Small intestine (tissue), 7 donors: Measurements from ENCODE around the gene TNS1. TPM values are rescaled to one million over a fixed set of nuclear protein-coding genes. Genes with fewer than 3 reads are reported as not detected.

Experiments used
- DNase-seq, 2 donors: peaks; one replicate each; pipeline versions ENCODE4 v3.0.0 to v3.0.0-alpha.2; 2013
- FAIRE-seq: peaks from 2 replicates; lab custom pipeline; 2012; peaks lifted over from hg19 to GRCh38; lab: Jason Lieb, UNC
- H3K27ac ChIP-seq, 3 donors: one replicate each; pipeline ENCODE4 v1.5.1; 2013; ENCODE audit warnings: low read length in 2 of 3, mild to moderate bottlenecking in 2 of 3, control low read depth in 1 of 3, inconsistent platforms in 1 of 3, low read depth in 1 of 3, moderate library complexity in 1 of 3
- H3K27me3 ChIP-seq, 3 donors: one replicate each; pipeline ENCODE4 v1.6.1; 2013; ENCODE audit warnings: low read length in 3 of 3, inconsistent platforms in 1 of 3; ENCODE audit not compliant: control insufficient read depth in 3 of 3, insufficient read depth in 3 of 3
- H3K36me3 ChIP-seq, 3 donors: one replicate each; pipeline ENCODE4 v1.6.1; 2013; ENCODE audit warnings: low read length in 3 of 3, inconsistent platforms in 1 of 3, low read depth in 1 of 3, mild to moderate bottlenecking in 1 of 3, moderate library complexity in 1 of 3; ENCODE audit not compliant: control insufficient read depth in 3 of 3, insufficient read depth in 2 of 3
- H3K4me1 ChIP-seq, 3 donors: one replicate each; pipeline ENCODE4 v1.6.1; 2013; ENCODE audit warnings: low read length in 2 of 3, inconsistent platforms in 1 of 3, low read depth in 1 of 3, mild to moderate bottlenecking in 1 of 3, moderate library complexity in 1 of 3; ENCODE audit not compliant: control insufficient read depth in 3 of 3, insufficient read depth in 2 of 3
- H3K4me3 ChIP-seq, 3 donors: one replicate each; pipeline ENCODE4 v1.5.1; 2013; ENCODE audit warnings: low read length in 3 of 3, control low read depth in 1 of 3, inconsistent platforms in 1 of 3, low read depth in 1 of 3, mild to moderate bottlenecking in 1 of 3, moderate library complexity in 1 of 3
- H3K9me3 ChIP-seq, 2 donors: one replicate each; pipeline ENCODE4 v1.6.1; 2013; ENCODE audit warnings: low read depth in 1 of 2, low read length in 1 of 2; ENCODE audit not compliant: control insufficient read depth in 2 of 2, insufficient read depth in 1 of 2
- WGBS, 3 donors: extraction: QIAGEN DNeasy Blood & Tissue Kit; methylation state at CpG; one replicate each; pipeline ENCODE4 v1.1.7; 2013; 5-methylcytosine and 5-hydroxymethylcytosine counted together
- polyA plus RNA-seq, 4 donors: library from polyadenylated mRNA; stranded (reverse) in 3 of 4; unstranded in 1 of 4; fragments of 200-250 nt in 3 of 4; fragments of 120-200 nt in 1 of 4; gene quantifications; one replicate each; pipeline versions ENCODE4 v1.2.1 to v1.2.3, GENCODE V29; 2013
- donor health status: healthy with polysubstance abuse.
- donor health status: control.
- donor health status: control.
- donor health status: Bipolar disorder and iron deficiency.
- donor health status: healthy.

Gene TNS1
- polyA plus RNA-seq, 4 donors = 1.3 to 52.1 (median 9.8) TPM

DNA sequence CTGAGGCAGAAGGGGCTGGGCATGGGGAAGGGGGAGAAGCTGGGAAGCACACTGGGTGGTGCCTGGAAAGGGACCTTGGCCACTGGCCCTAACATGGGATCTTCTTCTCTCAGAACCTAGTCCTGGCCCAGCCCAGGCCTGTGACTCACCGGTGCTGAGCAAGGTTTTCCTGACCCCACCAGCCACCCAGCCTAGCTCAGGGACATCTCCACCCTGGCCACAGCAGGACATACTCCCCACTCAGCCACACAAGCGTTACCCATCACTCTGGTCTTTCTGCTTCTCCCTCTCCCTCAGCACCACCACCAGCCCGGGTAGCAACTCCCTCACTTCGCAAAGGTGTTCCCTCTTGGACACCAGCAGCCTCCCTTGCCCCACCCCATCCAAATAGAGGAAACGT is 22.8 kb downstream of the TNS1 start:
- FAIRE-seq = no peak
- H3K27me3 ChIP-seq = peaks cover 0 to 4% (median 0%) of the 10 kb centered on the region in 3 donors
- WGBS, 3 donors = 53 to 60% (median 60%) methylated on average over 5 of the region's 5 CpGs
- DNase-seq = no peak
- H3K36me3 ChIP-seq = peaks cover 0 to 2% (median 0%) of the 10 kb centered on the region in 3 donors
- H3K4me3 ChIP-seq = no peak overlapping the region
- no peak overlapping the region for H3K27ac ChIP-seq
- no peaks in the 10 kb centered on the region for H3K9me3 ChIP-seq
- peaks cover 0 to 9% (median 0%) of the 10 kb centered on the region in 3 donors for H3K4me1 ChIP-seq

DNA sequence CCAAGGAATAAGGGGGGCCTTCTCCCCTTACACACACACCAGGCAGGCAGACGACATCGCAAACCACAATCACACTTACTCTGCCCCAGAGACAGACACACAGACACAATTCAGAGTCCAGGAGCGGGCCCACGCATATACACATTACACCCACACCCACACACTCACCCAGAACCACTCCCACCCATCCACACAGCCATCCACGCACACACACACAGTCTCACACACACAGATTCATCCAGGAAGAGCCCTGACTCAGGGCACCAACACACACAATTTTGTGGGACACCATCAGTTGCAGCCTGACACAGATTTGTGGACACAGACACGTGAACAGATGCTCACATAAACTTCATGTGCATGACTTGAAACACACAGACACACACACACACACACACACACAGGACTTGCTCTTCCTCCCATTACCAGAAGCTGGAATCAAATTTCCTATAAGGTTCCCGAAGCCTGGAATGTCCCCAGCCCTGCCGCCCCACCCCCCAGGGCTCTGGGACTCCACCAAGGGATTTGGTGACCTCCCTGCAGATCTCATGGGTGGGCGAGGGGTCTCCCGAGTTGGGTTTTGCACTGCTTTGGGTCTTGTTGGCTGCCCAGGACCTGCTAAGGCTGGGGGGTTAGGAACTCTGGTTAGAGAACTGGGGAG is 23.5 kb downstream of the TNS1 start:
- peaks cover 0 to 2% (median 0%) of the 10 kb centered on the region in 3 donors for H3K36me3 ChIP-seq
- FAIRE-seq (no peak), DNase-seq (peak in 1 of 2 donors; percentile 26)
- H3K9me3 ChIP-seq = no peaks in the 10 kb centered on the region
- peak overlapping the region in 2 of 3 donors; percentile 36 to 56 for H3K27ac ChIP-seq
- H3K27me3 ChIP-seq = peaks cover 0 to 4% (median 0%) of the 10 kb centered on the region in 3 donors
- peaks cover 0 to 9% (median 0%) of the 10 kb centered on the region in 3 donors for H3K4me1 ChIP-seq
- 35 to 39% (median 38%) methylated on average over 10 of the region's 10 CpGs for WGBS, 3 donors
- H3K4me3 ChIP-seq = peak overlapping the region in 2 of 3 donors; percentile 52

DNA sequence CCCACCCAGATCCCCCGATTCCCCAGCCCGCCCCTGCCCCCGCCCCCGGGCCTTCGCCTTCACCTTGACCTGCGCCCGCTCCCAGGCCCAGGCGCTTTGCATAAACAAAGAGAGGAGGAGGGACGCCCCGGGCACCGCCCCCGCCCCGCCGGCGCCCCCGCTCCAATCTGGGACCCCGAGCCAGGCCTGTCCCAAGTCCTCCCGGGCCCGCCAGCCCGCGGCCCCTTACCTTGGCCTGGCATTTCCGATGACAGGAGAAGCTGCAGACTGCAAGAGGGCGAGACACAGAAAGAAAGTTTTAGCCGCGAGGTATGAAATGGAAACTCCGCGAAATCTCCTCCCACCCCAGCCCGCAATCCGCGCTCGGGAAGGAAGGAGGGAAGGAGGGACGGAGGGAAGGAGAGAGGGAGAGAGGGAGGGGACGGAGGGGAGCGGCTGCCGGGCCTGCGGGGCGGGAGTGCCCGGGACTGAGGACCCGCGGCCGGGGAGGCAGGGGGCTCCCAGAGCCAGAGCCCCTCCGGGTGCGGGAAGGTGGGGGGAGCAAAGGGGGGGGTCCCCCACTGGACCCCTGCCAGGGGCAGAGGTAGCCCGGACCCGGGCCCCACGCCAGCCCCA is 24.2 kb downstream of the TNS1 start:
- H3K27ac ChIP-seq = peak overlapping the region in 2 of 3 donors; percentile 36 to 56
- WGBS, 3 donors = 10 to 26% (median 18%) methylated on average over 38 to 46 of the region's 46 CpGs
- DNase-seq (peak in 1 of 2 donors; percentile 56), FAIRE-seq (no peak)
- H3K36me3 ChIP-seq = peaks cover 0 to 2% (median 0%) of the 10 kb centered on the region in 3 donors
- H3K4me3 ChIP-seq = peak overlapping the region in 2 of 3 donors; percentile 52
- H3K9me3 ChIP-seq = no peaks in the 10 kb centered on the region
- H3K4me1 ChIP-seq = peaks cover 0 to 9% (median 0%) of the 10 kb centered on the region in 3 donors
- H3K27me3 ChIP-seq = peaks cover 0 to 4% (median 0%) of the 10 kb centered on the region in 3 donors

DNA sequence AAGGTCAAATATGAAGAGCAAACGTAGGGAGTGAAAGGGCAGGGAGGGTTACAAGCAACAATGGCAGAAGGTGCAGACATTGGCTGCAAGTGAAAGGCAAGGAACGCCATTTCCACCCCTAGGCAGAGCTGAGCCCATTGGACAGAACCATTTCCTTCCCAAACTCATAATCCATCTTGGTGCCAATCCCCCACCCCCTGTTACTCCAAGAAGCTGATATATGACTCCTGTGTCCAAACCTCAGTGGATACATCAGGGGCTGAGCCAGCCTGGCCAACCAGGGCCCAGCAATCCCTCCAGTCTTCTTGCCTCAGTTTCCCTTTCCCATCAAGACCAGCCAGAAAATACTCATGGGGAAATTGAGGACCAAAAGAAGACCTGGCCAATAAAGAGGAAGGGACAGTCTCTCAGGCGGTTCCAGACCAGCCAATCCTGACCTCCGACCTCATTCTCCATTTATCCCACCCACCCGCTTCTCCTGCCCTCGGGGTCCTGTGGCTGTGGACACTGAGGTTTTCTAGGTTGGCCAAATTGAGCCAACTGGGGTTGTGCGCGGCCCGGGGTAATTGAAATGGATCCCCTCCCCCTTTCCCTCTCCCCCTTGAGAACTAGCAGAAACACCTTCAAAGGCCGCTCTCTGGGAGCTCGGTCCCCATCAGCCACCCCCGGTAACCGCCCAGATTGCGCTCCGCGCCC is 24.8 kb downstream of the TNS1 start:
- no peak overlapping the region for H3K27ac ChIP-seq
- no peak for DNase-seq

DNA sequence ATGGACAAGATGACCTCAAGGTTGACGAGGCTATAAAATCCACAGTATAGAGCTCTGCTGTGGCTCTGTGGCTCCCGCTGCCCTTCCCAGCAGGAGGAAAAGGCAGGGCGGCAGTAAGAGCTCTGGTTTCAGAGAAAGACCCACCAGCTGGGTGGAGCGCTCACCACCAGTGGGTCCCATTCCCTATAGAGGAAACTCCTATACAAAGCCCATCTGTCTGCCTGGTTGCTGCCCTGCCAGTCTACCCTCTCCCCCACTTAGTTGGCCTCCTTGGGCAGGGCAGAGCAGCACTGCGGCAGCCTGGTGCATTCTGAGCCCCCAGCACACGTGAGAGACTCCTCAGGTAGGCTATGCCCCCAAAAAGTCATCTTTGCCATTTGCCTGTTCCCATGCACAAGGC is 26.5 kb downstream of the TNS1 start:
- Histone ChIP-seq H3K27me3 (peaks cover 0 to 4% (median 0%) of the 10 kb centered on the region in 3 donors), H3K4me3 (no peak overlapping the region), H3K27ac (no peak overlapping the region), H3K9me3 (no peaks in the 10 kb centered on the region), H3K36me3 (peaks cover 0 to 1% (median 0%) of the 10 kb centered on the region in 3 donors), H3K4me1 (peaks cover 0 to 9% (median 0%) of the 10 kb centered on the region in 3 donors)
- no peak for FAIRE-seq
- DNase-seq = no peak
- 93 to 94% (median 93%) methylated on average over 6 of the region's 6 CpGs for WGBS, 3 donors

More for the DNA sequence above, 24.8 kb downstream of the TNS1 start:
- peak overlapping the region in 2 of 3 donors; percentile 20 to 52 for H3K4me3 ChIP-seq
- H3K9me3 ChIP-seq = no peaks in the 10 kb centered on the region
- peaks cover 0 to 2% (median 0%) of the 10 kb centered on the region in 3 donors for H3K36me3 ChIP-seq
- H3K4me1 ChIP-seq = peaks cover 0 to 9% (median 0%) of the 10 kb centered on the region in 3 donors
- H3K27me3 ChIP-seq = peaks cover 0 to 4% (median 0%) of the 10 kb centered on the region in 3 donors
- FAIRE-seq = no peak
- WGBS, 3 donors = 34 to 50% (median 48%) methylated on average over 15 to 16 of the region's 16 CpGs

DNA sequence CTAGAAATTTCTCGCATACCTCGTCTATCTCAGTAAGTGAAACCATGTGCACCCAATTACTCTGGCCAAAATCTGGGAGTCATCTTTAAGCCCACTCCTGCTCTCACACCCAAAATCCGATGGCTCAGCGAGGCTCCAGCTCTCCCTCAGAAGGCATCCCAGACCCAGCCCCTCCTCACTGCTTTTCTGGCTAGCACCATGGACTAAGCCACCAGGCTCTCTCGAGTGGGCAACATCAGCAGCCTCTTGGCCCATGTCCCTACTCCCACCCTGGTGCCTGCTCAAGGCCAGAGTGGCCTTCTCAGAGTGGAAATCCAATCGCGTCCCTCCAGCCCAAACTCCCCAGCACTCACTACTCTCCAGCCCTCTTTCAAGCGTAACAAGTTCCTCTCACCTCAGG is 27.2 kb downstream of the TNS1 start:
- peaks cover 0 to 9% (median 0%) of the 10 kb centered on the region in 3 donors for H3K4me1 ChIP-seq

DNA sequence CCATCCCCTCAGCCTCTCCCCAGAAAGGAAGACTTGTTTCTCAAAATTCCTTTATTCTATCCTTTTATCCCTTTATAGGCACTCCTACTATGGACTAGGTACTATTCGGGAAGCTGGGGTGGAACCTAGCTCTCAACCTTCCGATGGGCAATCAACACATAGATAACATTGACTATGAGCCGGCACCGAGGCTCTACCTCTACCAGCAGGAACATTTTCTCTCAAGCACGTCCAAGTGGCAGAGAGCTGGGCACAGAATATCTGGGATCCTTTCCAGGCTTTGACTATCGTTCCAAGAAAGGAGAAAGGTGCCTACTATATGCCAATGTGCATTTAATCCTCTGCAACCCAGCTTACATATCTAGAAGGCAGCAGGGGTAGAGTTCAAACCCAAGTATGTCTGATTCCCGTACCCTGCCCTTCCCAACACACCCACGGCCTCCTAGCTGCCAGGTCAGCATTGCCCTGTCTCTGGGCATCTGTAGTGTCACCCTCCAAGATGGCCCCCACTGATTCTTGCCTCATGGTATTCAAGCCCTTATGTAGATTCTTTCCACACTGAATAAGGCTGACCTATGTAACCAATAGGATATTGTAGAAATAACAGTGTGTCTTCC is 28.3 kb downstream of the TNS1 start:
- FAIRE-seq = no peak
- Histone ChIP-seq H3K36me3 (no peaks in the 10 kb centered on the region), H3K4me1 (peaks cover 0 to 7% (median 0%) of the 10 kb centered on the region in 3 donors), H3K27me3 (peaks cover 0 to 4% (median 0%) of the 10 kb centered on the region in 3 donors), H3K9me3 (no peaks in the 10 kb centered on the region), H3K4me3 (no peak overlapping the region), H3K27ac (no peak overlapping the region)
- no peak for DNase-seq
- WGBS, 3 donors = 47 to 80% (median 52%) methylated on average over 8 of the region's 8 CpGs

More for the DNA sequence above, 27.2 kb downstream of the TNS1 start:
- FAIRE-seq = no peak
- H3K4me3 ChIP-seq = no peak overlapping the region
- peaks cover 0 to 4% (median 0%) of the 10 kb centered on the region in 3 donors for H3K27me3 ChIP-seq
- H3K36me3 ChIP-seq = no peaks in the 10 kb centered on the region
- WGBS, 3 donors = 87 to 94% (median 92%) methylated on average over 8 of the region's 8 CpGs
- no peak overlapping the region for H3K27ac ChIP-seq
- no peaks in the 10 kb centered on the region for H3K9me3 ChIP-seq
- no peak for DNase-seq
